ENCODE data around the gene POLR3F.
"Not testable (repeated sequence)": the region's sequence is repeated elsewhere in the genome, so short reads cannot be mapped to it uniquely, and the experiment has no call there.

Gene POLR3F

DNA sequence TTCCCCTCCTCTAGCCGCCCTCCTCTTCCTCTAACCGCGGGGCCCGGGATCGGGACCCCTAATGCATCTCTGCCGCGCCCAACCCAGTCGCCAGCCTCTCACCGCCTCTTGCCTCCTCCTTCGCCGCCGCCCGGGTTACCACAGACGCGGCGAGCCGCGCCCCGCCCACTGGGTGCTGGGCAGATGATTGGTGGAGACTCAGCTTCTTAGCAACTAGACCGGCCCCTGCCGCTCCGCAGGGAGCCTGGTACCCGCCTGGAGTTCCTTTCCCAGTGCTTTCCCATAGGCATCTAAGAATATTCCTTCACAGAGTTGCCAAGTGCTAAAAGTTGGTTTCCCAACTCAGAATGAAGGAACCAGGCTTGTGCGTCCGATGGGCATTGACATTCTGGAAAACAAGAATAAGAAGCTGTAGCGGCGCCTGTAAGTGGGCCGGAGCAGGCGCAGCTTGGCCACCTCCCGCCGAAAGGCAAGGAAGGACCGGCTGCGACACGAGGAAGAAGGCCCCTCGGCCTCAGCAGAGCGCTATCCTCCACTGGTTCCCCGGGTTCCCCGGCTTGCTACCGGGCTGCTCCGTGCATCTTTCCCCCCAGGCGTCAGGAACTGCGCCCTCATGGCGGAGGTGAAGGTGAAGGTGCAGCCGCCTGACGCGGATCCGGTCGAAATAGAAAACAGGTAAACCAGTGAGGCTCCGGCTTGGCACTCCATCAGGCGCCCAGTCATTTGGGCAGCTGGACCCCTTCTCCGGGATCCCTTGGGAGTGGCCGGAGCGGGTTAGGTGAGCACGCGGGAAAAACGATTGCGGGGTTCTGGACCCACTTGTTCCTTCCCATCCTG lies at the start of gene POLR3F, which contains the start of gene DZANK1:
POLR3F (plus strand) TSS at position 497 of the 837 bp plus-strand sequence; CDS start at position 614, 117 bp downstream.
DZANK1 (minus strand) TSS at position 137 of the 837 bp plus-strand sequence. CDS start 1,672 bp downstream, outside the sequence.
- peak; percentile 96 for DNase-seq

DNA sequence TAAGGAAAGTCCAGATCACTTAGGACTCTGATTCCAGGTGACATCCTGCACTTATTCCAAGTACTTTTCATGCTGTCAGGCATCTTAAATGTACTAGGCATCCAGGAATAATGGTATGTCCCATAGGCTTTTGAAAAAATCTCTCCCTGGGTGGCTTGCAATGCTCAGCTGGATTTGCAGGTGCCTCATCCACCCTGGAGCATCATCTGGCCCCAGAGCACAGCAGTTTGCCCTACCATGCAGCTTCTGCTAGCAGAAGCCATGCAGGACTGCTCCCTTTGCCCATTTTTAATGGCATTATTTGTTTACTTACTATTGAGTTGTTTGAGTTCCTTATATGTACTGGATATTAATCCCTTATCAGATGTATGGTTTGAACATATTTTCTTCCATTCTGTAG lies 45.6 kb upstream of the POLR3F start:
- DNase-seq: no peak

DNA sequence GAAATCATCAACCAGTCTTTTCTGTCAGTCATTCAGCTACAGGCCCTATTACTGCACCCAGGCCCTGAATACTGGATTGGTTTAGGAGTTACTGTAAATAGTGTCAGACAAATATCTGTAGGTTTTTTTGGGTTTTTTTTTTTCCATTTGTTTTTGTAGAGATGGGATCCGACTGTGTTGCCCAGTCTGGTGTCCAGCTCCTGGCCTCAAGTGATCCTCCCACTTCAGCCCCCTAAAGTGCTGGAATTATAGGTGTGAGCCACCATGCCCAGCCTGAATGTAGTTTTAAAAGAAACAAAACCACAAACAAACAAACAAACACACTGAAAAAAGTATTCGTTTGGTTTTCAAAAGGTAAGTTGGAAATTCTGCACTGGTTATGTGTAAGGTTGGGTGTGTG lies 40.0 kb upstream of the POLR3F start:
- no peak for DNase-seq

- no peak for DNase-seq
Observed at GRCh38 chr20:18428490-18429173, 38.6 kb upstream of the POLR3F start.

GRCh38 chr20:18430172-18430826 lies 36.9 kb upstream of the POLR3F start:
- DNase-seq: no peak

DNA sequence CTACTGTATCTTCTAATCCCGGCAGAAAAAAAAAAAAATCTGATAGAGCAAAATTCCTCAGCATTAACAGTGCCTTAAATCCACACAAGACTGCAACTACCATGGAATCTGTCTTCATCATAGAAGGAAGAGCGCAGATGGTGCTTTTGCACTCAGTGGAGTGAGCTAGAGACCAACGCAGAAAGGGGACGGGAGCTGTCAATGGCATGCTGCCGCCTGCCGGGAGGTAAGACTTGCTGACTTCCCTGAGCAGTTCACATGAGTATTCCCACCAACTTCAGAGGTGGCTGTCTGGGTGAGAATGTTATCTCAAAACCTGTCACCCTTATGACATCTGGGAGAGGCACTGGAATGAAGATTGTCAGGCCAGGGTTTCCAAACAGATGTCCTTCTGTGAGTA lies 36.0 kb upstream of the POLR3F start:
- DNase-seq: no peak

DNA sequence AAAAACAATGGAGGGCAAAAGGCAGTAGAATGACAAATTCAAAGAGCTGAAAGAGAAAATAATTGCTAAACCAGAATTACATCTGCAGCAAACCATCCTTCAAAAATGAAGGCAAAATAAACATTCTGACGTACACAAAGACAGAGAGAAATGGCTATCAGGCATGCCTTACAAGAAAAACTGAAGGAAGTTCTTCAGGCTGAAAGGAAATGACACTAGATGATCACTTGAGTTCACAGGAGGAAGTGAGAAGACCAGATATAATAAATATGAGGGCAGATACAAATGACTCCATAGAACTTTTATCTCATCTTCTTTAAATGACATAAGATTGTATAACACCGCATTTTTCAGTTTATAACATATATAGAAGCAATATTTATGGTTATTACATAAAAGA lies 30.3 kb upstream of the POLR3F start:
- no peak for DNase-seq

GRCh38 chr20:18440403-18440802 lies 26.8 kb upstream of the POLR3F start:
- DNase-seq: no peak

GRCh38 chr20:18443886-18444285 lies 23.3 kb upstream of the POLR3F start:
- DNase-seq: no peak

DNA sequence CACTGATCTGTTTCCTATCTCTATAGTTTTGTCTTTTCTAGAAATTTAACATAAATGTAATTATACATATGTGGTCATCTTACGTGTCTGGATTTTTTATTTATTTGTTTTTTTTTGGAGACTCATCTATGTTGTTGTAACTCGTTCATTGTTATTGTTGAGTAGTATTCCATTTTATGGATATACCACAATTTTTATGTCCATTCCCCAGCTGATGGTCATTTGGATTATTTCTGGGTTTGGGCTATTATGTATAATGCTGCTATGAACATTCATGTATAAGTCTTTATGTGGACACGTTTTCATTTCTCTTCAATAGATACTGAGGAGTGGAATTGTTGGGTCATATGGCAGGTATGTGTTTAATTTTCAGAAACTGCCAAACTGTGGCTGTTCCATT lies 10.6 kb upstream of the POLR3F start:
- no peak for DNase-seq

DNA sequence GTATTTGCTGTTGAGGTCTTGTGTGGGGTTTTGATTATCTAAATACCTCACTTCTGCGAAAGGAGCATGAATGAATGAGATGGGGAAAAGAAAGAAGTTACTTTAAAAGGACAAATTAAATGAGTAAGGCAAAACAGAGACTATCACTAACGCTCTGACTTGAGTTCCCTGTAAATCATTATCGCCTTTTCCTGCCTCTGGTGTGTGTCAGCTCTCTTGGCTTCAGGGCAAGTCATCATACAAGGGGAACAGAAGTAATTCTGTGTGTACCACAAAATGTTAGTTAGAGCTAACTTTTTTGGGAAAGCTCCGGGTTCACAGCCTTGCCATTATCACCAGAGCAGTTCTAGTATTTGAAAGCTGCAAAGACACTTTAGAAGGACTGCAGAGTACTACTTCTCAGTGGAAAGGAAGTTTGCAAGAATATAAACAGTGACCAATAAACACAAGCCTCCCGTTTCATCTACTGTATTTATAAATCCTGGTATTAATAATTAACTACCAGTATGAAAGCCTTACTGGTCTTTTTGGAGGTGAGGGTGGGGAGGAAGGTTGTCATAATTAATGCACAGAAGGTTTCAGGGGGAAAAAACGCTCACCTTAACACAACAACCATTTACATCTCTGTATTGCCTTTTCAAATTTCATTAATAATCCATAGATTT lies 1.5 kb upstream of the POLR3F start:
- no peak for DNase-seq

DNA sequence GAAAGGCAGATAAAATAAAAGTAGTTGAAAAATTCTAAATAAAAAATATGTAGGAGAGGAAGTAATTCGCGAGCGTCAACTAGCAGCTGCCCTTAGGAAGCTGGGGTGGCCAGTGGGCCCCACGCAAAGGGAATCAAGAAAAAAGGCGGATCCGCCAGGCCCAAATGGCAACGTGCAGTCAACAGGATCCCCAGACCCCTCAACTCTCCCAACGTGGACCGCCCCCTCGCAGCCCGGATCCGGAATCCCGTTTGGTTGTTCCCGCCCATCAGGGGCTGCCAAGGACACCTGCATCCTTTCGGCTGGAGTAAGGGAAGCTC lies 656 bp upstream of the POLR3F start:
- DNase-seq: no peak

GRCh38 chr20:18477218-18477617 lies 10.0 kb downstream of the POLR3F start:
- DNase-seq: no peak

DNA sequence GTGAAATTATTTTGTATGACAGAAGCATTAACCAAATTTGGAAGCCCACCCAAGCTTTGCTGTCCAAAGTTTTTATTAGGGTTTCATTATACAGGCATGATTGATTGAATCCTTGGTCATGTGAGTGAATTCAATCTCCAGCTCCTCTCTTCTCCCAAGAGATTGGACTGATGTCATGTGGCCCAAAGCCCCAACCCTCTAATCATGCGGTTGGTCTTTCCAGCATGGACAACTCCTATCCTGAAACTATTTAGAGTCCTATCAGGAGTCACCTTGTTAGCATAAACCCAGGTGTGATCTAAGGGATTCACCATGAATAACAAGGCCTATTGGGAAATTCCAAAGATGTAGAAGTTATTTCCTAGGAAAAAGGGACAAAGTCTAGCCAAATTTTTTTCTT lies 10.6 kb downstream of the POLR3F start:
- no peak for DNase-seq

GRCh38 chr20:18481596-18481995 lies 14.4 kb downstream of the POLR3F start:
- no peak for DNase-seq

GRCh38 chr20:18488301-18488700 lies 21.1 kb downstream of the POLR3F start:
- no peak for DNase-seq

DNA sequence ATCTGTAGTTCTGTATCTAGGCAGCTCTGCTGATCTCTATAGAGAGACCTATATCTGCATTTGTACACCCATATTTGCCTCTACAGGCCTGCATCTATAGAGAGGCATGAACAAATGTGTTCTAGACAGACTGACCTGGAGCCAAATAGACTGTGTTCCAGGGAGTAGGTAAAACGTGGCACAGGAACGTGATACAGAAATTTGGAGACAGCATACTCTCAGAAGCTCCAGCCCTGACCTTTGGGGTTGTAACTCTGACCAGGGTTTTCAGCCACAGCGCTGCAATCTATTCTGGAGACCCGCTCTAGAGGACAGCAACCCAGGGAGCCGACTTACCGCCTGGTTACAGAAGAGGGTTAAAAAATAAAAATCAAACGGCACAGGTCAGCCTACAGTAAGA lies 28.9 kb downstream of the POLR3F start:
- DNase-seq: no peak

DNA sequence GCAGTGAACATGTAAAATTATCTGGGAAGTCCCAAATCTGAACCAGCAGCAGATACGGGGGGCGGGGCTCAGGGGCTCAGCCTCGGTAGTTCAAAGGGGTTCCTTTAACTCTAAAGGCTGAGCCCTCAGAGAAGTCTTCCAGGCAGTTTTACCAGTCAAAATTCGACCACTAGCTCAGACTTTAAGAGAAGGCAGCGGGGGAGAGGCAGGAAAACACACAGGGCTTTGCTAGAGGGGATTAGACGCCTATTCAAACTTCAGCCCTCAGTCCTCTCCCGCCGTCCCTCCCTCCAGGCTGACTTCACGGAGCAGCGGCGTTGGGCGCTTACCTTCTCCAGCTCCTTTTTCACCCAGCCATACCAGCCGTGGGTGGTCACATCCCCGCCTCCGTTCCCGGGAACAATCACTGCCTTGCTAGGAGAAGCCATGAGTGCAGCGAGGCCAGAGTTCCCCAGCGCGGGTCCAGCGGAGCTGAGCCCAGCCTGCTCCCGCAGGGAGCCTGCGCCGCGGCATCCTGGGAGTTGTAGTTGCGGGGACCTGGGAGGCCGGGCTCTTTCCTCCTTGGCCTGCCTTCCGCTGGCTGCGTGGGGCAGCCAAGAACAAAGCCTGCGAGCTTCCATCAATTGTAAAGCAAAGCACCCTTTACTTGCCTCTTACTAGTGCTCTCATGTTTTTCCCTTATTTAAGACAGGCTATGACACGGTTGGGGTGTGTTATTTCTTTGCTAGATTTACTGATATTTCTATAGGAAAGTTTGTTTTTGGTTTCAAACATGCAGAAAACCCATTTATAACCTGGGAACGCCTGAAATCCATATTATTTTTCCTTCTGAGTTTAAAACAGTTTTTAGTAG lies 29.8 kb downstream of the POLR3F start, which contains the start of gene RBBP9:
RBBP9 (minus strand) TSS at position 486 of the 853 bp plus-strand sequence; CDS start at position 428, 58 bp downstream.
- peak; percentile 89 for DNase-seq

DNA sequence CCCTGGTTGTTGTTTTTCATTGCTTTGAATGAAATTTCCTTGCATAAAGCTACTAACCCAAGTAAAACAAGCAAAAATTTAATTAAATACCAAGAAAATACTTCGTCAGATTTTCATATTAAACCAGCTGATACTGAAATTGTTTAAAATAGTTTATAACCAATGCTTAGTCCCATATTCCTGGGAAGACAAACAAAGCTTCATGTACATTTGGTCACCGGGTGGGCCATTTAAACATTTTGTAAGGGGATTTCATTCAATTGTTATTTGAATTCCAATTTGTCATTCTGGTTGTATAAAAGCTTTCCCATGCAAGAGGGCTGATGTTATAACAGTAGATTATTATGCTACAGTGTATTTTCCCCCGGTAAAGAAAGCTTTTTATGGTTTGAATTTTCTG lies 30.4 kb downstream of the POLR3F start:
- no peak for DNase-seq

GRCh38 chr20:18501672-18502071 lies 34.5 kb downstream of the POLR3F start:
- not testable (repeated sequence) for DNase-seq

DNA sequence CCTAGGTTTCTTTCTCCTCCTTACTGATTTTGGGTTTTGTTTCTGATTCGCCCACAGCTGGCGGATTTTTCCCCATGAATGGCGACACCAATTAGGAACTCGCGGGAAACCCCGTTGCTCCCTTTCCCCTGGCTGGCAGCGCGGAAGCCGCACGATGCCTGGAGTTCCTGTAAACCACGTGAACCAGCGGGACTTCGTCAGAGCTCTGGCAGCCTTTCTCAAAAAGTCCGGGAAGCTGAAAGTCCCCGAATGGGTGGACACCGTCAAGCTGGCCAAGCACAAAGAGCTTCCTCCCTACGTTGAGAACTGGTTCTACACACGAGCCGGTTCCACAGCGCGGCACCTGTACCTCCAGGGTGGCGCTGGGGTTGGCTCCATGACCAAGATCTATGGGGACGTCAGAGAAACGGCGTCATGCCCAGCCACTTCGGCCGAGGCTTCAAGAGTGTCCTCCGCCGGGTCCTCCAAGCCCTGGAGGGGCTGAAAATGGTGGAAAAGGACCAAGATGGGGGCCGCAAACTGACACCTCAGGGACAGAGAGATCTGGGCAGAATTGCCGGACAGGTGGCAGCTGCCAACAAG lies 37.4 kb downstream of the POLR3F start:
- no peak for DNase-seq

DNA sequence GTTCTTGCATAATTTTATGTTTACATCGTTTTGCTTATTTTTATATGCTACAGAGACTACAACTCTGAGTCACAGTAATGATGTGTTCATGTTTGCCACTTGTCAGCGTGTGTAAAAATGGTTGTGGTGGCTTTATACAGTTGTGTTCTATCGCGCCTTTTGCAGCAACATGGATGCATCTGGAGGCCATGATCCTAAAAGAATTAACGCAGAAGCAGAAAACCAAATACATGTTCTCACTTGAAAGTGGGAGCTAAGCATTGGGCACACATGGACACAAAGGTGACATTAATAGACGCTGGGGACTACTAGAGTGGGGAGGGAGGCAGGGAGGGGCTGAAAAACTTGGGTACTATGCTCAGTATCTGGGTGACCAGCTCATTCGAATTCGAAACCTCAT lies 39.6 kb downstream of the POLR3F start:
- DNase-seq: peak; percentile 37
